IPS-15b (cell line): Measurements from ENCODE around the gene CHST10.

Experiments used
- H3K27me3 ChIP-seq: one replicate; pipeline ENCODE4 v1.6.1; 2013; ENCODE audit warnings: low read length; ENCODE audit not compliant: control insufficient read depth, insufficient read depth
- H3K36me3 ChIP-seq: one replicate; pipeline ENCODE4 v1.6.1; 2013; ENCODE audit warnings: low read length; ENCODE audit not compliant: control insufficient read depth, insufficient read depth
- H3K4me1 ChIP-seq: one replicate; pipeline ENCODE4 v1.6.1; 2013; ENCODE audit warnings: mild to moderate bottlenecking, low read length; ENCODE audit not compliant: control insufficient read depth, insufficient read depth
- H3K4me3 ChIP-seq: one replicate; pipeline ENCODE4 v1.5.1; 2013; ENCODE audit warnings: low read depth, low read length
- H3K9ac ChIP-seq: one replicate; pipeline ENCODE4 v1.6.1; 2013; ENCODE audit warnings: low read depth, mild to moderate bottlenecking, low read length
- H3K9me3 ChIP-seq: one replicate; pipeline ENCODE4 v1.6.1; 2013; ENCODE audit warnings: mild to moderate bottlenecking, low read length; ENCODE audit not compliant: control insufficient read depth, insufficient read depth

CHST10 gene

DNA sequence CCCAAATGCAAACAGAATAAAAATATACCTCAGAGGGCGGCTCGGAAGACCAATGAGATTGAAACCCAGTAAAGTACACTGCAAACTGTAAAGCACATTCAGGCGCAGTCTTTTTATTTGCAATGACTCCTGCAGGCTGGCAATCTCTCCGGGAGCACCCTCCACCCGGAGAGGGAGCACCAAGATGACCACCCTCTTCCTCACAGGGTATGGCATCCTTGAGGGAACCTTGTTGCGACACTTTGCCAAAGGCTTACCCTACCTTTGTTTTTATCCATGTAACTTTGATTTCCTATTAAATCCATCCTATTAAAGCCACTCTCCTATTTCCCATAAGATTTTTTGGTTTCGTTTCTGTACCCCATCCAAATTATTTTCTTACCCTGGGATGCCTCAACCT is 16.2 kb downstream of the CHST10 start:
- Histone ChIP-seq H3K9me3 (no peaks in the 10 kb centered on the region), H3K27me3 (no peaks in the 10 kb centered on the region), H3K9ac (no peak overlapping the region), H3K4me1 (no peaks in the 10 kb centered on the region), H3K36me3 (peaks cover 19% of the 10 kb centered on the region), H3K4me3 (no peak overlapping the region)

GRCh38 chr2:100399714-100400113 is 17.8 kb downstream of the CHST10 start:
- Histone ChIP-seq H3K4me1 (no peaks in the 10 kb centered on the region), H3K4me3 (no peak overlapping the region), H3K9me3 (no peaks in the 10 kb centered on the region), H3K36me3 (peaks cover 13% of the 10 kb centered on the region), H3K9ac (no peak overlapping the region), H3K27me3 (no peaks in the 10 kb centered on the region)

GRCh38 chr2:100397976-100398375 is 19.5 kb downstream of the CHST10 start:
- peaks cover 16% of the 10 kb centered on the region for H3K36me3 ChIP-seq

DNA sequence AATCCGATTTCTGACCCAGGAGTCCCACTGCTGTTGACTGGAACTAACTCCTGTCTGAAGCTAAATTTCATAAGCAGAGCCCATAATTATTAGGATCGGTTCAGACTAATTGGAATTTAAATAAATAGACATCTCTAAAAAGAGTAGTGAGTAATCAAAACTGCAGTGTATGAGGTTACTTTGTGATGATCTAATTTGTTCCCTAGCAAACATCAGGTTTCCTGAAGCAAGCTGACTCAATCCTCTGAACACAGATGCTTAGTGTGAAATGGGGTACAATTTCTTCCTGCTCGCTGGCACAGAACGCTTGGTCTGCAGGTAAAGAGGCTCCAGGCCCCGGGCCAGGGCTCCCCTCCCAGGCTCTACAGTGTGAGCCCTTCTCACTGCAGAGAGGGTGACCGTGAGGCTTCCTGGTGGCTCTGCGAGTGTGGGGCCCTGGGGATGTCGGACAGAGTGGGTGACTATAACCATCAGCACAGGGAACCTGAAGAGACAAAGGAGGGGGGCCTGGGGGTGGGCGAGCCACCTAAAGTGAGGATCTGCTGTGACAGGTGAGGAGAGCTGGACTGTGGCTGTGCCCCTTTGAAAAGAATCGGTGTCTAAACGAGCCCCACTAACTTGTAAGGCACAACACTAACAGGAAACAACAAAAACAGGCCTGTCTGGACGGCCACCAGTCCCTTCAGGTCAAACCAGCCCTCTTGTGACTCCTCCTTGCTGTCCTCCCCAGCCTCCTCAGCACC is 20.2 kb downstream of the CHST10 start:
- H3K9ac ChIP-seq, result no peak overlapping the region
- no peaks in the 10 kb centered on the region for H3K9me3 ChIP-seq
- H3K4me3 ChIP-seq, result no peak overlapping the region
- H3K4me1 ChIP-seq, result no peaks in the 10 kb centered on the region
- peaks cover 19% of the 10 kb centered on the region for H3K36me3 ChIP-seq
- H3K27me3 ChIP-seq, result no peaks in the 10 kb centered on the region

More at GRCh38 chr2:100397976-100398375, 19.5 kb downstream of the CHST10 start:
- H3K4me1 ChIP-seq, result no peaks in the 10 kb centered on the region
- no peak overlapping the region for H3K4me3 ChIP-seq
- no peak overlapping the region for H3K9ac ChIP-seq
- no peaks in the 10 kb centered on the region for H3K9me3 ChIP-seq
- no peaks in the 10 kb centered on the region for H3K27me3 ChIP-seq

DNA sequence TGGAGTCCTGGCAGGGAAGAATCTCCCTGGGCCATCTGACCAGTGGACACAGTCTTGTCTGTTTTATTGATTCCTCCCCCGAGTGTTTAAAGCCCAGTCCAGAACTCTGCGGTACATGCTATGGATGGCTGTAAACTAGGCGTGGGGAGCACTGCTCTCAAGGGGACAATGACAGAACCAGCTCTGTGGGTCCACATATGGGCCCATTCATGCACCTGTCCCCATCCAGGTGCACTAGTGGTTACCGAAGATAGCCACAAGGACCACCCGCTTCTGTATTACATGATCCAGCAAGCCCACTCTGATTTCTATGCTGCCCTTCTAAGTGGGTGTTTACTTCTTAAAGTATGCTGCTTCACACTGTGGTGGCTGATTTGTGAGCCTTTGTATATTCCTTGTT is 21.0 kb downstream of the CHST10 start:
- Histone ChIP-seq H3K4me3 (no peak overlapping the region), H3K9ac (no peak overlapping the region), H3K27me3 (no peaks in the 10 kb centered on the region)

GRCh38 chr2:100395532-100396350 is 21.7 kb downstream of the CHST10 start:
- Histone ChIP-seq H3K9me3 (no peaks in the 10 kb centered on the region), H3K27me3 (no peaks in the 10 kb centered on the region), H3K9ac (no peak overlapping the region), H3K36me3 (peaks cover 12% of the 10 kb centered on the region), H3K4me1 (no peaks in the 10 kb centered on the region), H3K4me3 (no peak overlapping the region)

More for the DNA sequence above, 21.0 kb downstream of the CHST10 start:
- Histone ChIP-seq H3K9me3 (no peaks in the 10 kb centered on the region), H3K36me3 (peaks cover 12% of the 10 kb centered on the region), H3K4me1 (no peaks in the 10 kb centered on the region)

DNA sequence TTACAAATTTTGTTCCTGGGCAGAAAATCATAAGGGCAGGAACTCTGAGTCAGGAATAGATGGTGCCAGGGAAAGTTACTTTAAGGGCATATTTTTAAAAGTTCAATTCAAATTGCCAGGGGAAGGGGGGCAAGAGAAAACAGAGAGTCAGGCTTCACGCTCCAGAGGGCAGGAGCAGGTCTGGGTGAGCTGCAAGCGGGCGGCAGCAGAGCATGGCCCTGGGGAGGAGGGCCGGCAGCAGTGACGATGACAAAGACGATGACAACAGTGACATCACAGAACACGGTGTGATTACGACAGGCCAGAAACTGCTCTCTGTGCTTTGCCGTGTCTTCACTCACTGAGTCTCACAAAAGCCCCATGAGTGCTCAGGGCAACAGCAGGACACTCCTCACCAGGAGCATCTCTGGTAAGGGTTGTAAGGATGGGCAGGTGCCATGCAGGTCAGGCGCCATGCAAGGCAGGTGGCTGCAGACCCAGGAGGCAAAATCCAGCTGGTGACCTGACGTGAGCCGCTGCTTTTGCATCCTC is 23.3 kb downstream of the CHST10 start:
- peaks cover 12% of the 10 kb centered on the region for H3K36me3 ChIP-seq
- H3K9ac ChIP-seq, result no peak overlapping the region
- no peak overlapping the region for H3K4me3 ChIP-seq

DNA sequence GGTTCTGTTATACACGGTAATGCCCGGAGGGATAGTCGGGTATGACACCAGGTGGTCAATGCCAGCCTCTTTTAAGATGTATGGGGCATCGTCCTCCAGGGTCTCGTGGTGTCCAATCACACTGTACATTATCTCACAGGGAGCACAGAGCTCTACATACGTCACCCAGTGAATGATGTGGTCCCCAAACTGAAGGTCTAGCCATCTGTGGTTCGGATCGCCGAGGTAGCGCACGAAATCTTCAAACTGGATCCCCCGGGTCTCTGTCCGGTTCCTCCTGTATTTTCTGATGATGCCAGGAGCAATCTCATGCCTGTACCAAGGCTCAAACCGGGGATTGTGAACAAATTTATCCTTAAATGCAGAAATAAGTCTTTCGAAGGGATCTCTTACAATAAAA is 24.1 kb downstream of the CHST10 start:
- Histone ChIP-seq H3K36me3 (peaks cover 12% of the 10 kb centered on the region), H3K4me3 (no peak overlapping the region), H3K9ac (no peak overlapping the region), H3K9me3 (no peaks in the 10 kb centered on the region), H3K27me3 (no peaks in the 10 kb centered on the region), H3K4me1 (no peaks in the 10 kb centered on the region)

More for the DNA sequence above, 23.3 kb downstream of the CHST10 start:
- Histone ChIP-seq H3K9me3 (no peaks in the 10 kb centered on the region), H3K4me1 (no peaks in the 10 kb centered on the region), H3K27me3 (no peaks in the 10 kb centered on the region)

DNA sequence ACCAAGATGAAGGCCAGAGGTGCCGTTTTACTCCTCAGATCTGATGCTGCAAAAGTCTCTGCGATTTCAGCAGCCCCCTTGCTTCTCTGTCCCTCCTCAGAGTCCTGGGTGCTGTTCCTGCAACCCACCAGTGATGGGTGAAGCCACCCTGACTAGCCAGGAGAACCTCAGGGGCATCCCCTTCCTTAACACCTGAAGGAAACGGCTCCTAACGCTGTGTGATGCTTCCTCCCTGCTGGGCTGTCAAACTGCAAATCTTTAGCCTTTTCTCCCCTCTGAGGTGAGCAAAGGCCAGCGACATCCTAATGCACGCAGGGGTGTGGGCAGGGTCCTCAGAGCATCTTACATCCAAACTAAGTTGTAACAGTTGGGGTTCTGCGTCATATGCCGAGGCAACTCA is 24.8 kb downstream of the CHST10 start:
- Histone ChIP-seq H3K9ac (no peak overlapping the region), H3K9me3 (no peaks in the 10 kb centered on the region), H3K4me3 (no peak overlapping the region), H3K27me3 (no peaks in the 10 kb centered on the region), H3K4me1 (no peaks in the 10 kb centered on the region), H3K36me3 (peaks cover 12% of the 10 kb centered on the region)

- Histone ChIP-seq H3K9me3 (no peaks in the 10 kb centered on the region), H3K9ac (no peak overlapping the region), H3K36me3 (peaks cover 12% of the 10 kb centered on the region)
Measured at GRCh38 chr2:100391735-100392515, 25.5 kb downstream of the CHST10 start.

More at GRCh38 chr2:100391735-100392515, 25.5 kb downstream of the CHST10 start:
- H3K4me1 ChIP-seq, result no peaks in the 10 kb centered on the region
- no peaks in the 10 kb centered on the region for H3K27me3 ChIP-seq
- no peak overlapping the region for H3K4me3 ChIP-seq
